Lower leg skin (tissue), 3 donors: Measurements from ENCODE around the gene COL2A1.

Source experiments
- CTCF ChIP-seq, 3 donors: fragments of 450-650 bp; IDR thresholded peaks; one replicate each; pipeline ENCODE4 v1.5.1; 2016; ENCODE audit warnings: antibody characterized with exemption in 3 of 3, mild to moderate bottlenecking in 3 of 3, moderate library complexity in 2 of 3
- POLR2A ChIP-seq, 2 donors: fragments of 450-650 bp; IDR thresholded peaks; one replicate each; pipeline ENCODE4 v1.6.1; 2016 to 2017; ENCODE audit warnings: antibody characterized with exemption in 2 of 2, mild to moderate bottlenecking in 1 of 2, moderate library complexity in 1 of 2

GRCh38 chr12:48053122-48053521 lies 48.8 kb upstream of the COL2A1 start:
- TF ChIP-seq CTCF (IDR thresholded peaks at IDR 0.05) (no peak), POLR2A (IDR thresholded peaks at IDR 0.05) (no peak)
